ENCODE results near the gene TOX3. TPM values are rescaled to one million over a fixed set of nuclear protein-coding genes. Genes with fewer than 3 reads are reported as not detected.

Gene TOX3
- total and polyA plus RNA-seq, 11 donors, result 0.17 TPM; not detected in 10

DNA sequence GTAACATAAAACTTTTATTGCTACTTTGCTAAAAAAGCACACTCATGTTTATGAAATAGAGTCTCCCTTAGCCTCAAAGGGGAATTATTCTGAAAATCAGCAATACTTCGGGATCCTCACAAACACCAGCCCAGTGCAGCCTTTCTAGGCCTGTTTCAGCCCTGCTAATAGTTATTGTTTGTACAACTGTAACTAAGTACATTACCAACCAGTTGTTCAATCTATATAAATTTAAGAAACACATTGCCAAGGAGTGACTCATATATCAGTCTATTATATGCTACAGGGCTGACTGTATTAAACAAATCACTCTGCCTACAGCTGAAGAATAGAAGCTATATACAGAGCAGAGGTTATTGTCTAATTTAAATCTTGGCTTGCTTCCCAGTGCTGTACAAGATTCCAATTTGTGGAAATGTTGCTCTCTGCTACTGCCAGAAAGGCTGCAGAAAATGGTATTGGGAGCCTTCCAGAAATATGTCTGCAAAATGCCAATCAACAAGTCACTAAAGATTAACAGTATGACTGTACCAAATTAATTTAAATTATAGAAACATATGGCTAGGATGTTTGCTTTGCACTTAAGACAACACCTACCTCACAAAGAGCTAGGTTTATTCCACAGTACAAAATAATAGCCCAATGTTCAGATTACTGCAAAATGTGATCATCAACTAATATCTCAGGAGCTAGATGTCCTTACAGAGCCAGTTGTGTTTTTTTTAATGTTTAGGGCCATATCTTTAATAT lies 49.7 kb downstream of the TOX3 start:
- no peaks in the 10 kb centered on the region for H3K9me3 ChIP-seq
- no peak overlapping the region for H3K27ac ChIP-seq
- ATAC-seq, result no peak
- DNase-seq, result no peak
- no peaks in the 10 kb centered on the region for H3K36me3 ChIP-seq
- TF ChIP-seq, protein P1, sequence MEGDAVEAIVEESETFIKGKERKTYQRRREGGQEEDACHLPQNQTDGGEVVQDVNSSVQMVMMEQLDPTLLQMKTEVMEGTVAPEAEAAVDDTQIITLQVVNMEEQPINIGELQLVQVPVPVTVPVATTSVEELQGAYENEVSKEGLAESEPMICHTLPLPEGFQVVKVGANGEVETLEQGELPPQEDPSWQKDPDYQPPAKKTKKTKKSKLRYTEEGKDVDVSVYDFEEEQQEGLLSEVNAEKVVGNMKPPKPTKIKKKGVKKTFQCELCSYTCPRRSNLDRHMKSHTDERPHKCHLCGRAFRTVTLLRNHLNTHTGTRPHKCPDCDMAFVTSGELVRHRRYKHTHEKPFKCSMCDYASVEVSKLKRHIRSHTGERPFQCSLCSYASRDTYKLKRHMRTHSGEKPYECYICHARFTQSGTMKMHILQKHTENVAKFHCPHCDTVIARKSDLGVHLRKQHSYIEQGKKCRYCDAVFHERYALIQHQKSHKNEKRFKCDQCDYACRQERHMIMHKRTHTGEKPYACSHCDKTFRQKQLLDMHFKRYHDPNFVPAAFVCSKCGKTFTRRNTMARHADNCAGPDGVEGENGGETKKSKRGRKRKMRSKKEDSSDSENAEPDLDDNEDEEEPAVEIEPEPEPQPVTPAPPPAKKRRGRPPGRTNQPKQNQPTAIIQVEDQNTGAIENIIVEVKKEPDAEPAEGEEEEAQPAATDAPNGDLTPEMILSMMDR (IDR thresholded peaks at IDR 0.05), result no peak
- WGBS, 4 donors, result 72 to 81% (median 74%) methylated on average over 1 of the region's 1 CpG
- H3K4me3 ChIP-seq, result no peak overlapping the region
- H3K4me1 ChIP-seq, result peaks cover 0 to 4% (median 0%) of the 10 kb centered on the region in 12 donors
- H3K27me3 ChIP-seq, result no peaks in the 10 kb centered on the region
- intact Hi-C loops (cut with DNase I), result no loop called here

DNA sequence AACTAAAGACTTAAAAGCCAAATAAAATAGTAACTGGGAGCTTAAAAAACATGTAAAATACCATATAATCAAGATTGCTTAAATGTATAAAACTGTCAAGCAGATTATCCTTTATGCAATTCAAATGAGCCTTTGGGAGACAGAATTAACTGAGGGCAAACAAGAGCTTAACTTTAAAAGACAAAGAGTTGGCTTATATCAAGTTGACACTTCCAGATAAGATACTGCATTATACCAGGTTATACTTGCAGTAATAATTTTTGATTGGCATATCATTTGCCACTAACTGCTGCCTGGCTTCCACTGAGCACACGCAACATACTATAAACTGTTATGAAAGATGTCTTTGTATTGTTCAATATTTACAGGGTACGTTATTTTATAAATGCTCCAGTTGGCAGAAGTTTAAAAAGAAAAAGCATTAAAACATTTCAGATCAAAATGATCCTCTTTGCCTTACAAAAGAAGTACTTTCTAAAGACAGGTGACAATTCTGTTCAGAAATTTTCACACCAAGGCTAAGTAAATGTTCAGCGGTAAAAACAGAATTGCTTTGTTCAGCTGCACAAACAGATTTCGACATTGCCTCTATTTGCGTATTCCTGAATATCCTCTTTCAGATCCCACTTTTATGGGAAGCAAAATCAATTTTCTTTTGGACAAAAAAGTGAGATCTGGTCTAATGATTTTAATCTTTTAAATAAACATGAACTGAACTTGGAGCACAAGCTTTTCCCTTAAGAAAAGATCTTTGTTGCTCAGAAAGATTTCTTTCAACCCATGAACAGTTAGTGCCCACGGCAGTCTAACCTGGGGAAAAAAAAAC lies 50.7 kb downstream of the TOX3 start:
- H3K36me3 ChIP-seq, result no peaks in the 10 kb centered on the region
- intact Hi-C loops (cut with DNase I), result no loop called here
- ATAC-seq, result no peak
- no peak overlapping the region for H3K4me3 ChIP-seq
- no peaks in the 10 kb centered on the region for H3K27me3 ChIP-seq
- no peak overlapping the region for H3K27ac ChIP-seq
- DNase-seq, result no peak
- no peak for TF ChIP-seq POLR2A (IDR thresholded peaks at IDR 0.05)
- TF ChIP-seq, protein P1 (IDR thresholded peaks at IDR 0.05), result no peak
- WGBS, 4 donors, result 76 to 82% (median 79%) methylated on average over 6 of the region's 6 CpGs
- no peaks in the 10 kb centered on the region for H3K9me3 ChIP-seq
- peaks cover 0 to 4% (median 0%) of the 10 kb centered on the region in 12 donors for H3K4me1 ChIP-seq

DNA sequence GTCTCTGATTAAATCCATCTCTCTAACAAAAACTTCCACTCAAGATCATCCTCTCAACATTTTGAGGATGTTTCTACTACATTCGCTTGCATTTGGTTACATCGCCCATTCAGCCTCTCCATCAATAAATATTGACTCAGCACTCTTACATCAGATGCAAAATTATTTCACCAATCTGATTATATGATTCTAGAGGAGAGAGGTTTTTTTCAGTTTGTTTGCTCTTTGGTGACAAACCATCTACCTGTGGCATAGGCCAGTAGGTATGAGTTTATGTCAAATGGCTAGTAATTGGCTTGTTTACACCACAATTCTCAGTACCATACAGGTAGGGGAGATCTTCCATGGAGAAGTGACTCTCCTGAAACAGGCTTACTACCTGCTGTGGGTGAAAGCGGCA lies 52.3 kb downstream of the TOX3 start:
- no peaks in the 10 kb centered on the region for H3K27me3 ChIP-seq
- intact Hi-C loops (cut with DNase I), result no loop called here
- no peak overlapping the region for H3K27ac ChIP-seq
- ATAC-seq (no peak), DNase-seq (no peak)
- H3K36me3 ChIP-seq, result no peaks in the 10 kb centered on the region
- peaks cover 0 to 4% (median 0%) of the 10 kb centered on the region in 12 donors for H3K4me1 ChIP-seq
- no peaks in the 10 kb centered on the region for H3K9me3 ChIP-seq
- no peak overlapping the region for H3K4me3 ChIP-seq
- TF ChIP-seq, protein P1 (IDR thresholded peaks at IDR 0.05), result no peak
- no peak for TF ChIP-seq POLR2A (IDR thresholded peaks at IDR 0.05)
- 92 to 99% (median 95%) methylated on average over 3 of the region's 3 CpGs for WGBS, 4 donors

DNA sequence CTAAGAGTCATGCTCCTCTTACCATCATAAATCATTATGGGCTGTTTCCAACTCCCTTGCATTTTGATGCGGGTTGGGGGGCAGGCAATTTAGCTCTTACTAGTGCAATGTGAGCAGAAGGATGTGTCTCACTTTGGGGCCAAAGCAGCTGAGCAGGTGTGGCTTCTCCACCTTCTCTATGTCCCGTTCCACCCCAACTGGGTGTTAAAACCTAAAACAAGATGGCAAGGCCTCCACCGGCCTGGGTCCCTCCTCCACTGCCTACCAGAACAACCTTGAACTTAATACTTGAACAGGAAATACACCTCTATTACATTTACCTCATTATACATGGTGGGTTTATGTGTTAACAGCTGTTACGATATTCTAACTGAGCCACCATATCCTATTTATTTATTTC lies 52.8 kb downstream of the TOX3 start:
- Histone ChIP-seq H3K27ac (no peak overlapping the region), H3K27me3 (no peaks in the 10 kb centered on the region), H3K36me3 (no peaks in the 10 kb centered on the region), H3K9me3 (no peaks in the 10 kb centered on the region), H3K4me1 (peaks cover 0 to 4% (median 0%) of the 10 kb centered on the region in 12 donors), H3K4me3 (no peak overlapping the region)
- intact Hi-C loops (cut with DNase I), result no loop called here
- DNase-seq (no peak), ATAC-seq (no peak)
- WGBS, 4 donors, result 84 to 96% (median 89%) methylated on average over 4 of the region's 4 CpGs
- TF ChIP-seq, protein P1 (IDR thresholded peaks at IDR 0.05), result no peak
- no peak for TF ChIP-seq POLR2A (IDR thresholded peaks at IDR 0.05)

Data from heart left ventricle (tissue), 16 donors.